Brain pericyte (primary cell): ENCODE measurements around the gene WAS.
A peak's percentile ranks its signal among the peaks of the same experiment; 100 is the strongest.
"Not testable (repeated sequence)": the region's sequence is repeated elsewhere in the genome, so short reads cannot be mapped to it uniquely, and the experiment has no call there.

Source experiments
- DNase-seq: peaks from one replicate; pipeline ENCODE4 v3.0.0-alpha.2; 2012; ENCODE audit warnings: low read depth, low spot score

Gene WAS

GRCh38 chrX:48683411-48683982 lies at the start of gene WAS:
TSS of gene WAS (plus strand) at chrX:48683799. CDS start at chrX:48683854, 55 bp downstream.
- no peak for DNase-seq

- no peak for DNase-seq
Measured at GRCh38 chrX:48636301-48636700, 47.3 kb upstream of the WAS start.

- no peak for DNase-seq
Measured at GRCh38 chrX:48636776-48637175, 46.8 kb upstream of the WAS start.

GRCh38 chrX:48645669-48646068 lies 37.9 kb upstream of the WAS start:
- no peak for DNase-seq

- peak; percentile 6 for DNase-seq
Measured at GRCh38 chrX:48648336-48648751, 35.3 kb upstream of the WAS start.

- DNase-seq = no peak
Measured at GRCh38 chrX:48649102-48649501, 34.5 kb upstream of the WAS start.

GRCh38 chrX:48652055-48652579 lies 31.5 kb upstream of the WAS start:
- not testable (repeated sequence) for DNase-seq

- DNase-seq = not testable (repeated sequence)
Measured at GRCh38 chrX:48654746-48655145, 28.9 kb upstream of the WAS start.

GRCh38 chrX:48659686-48660085 lies 23.9 kb upstream of the WAS start:
- not testable (repeated sequence) for DNase-seq

- DNase-seq = no peak
Measured at GRCh38 chrX:48663241-48663640, 20.4 kb upstream of the WAS start.

- no peak for DNase-seq
Measured at GRCh38 chrX:48664156-48664555, 19.4 kb upstream of the WAS start.

- DNase-seq = no peak
Measured at GRCh38 chrX:48665991-48666390, 17.6 kb upstream of the WAS start.

- DNase-seq = no peak
Measured at GRCh38 chrX:48666649-48667048, 16.9 kb upstream of the WAS start.

GRCh38 chrX:48667509-48667908 lies 16.1 kb upstream of the WAS start:
- no peak for DNase-seq

GRCh38 chrX:48668187-48668586 lies 15.4 kb upstream of the WAS start:
- DNase-seq = not testable (repeated sequence)

GRCh38 chrX:48676106-48676892 lies 7.3 kb upstream of the WAS start:
- peak; percentile 38 for DNase-seq

GRCh38 chrX:48676893-48677270 lies 6.7 kb upstream of the WAS start:
- DNase-seq = no peak

GRCh38 chrX:48677516-48677915 lies 6.1 kb upstream of the WAS start:
- no peak for DNase-seq

GRCh38 chrX:48680467-48680866 lies 3.1 kb upstream of the WAS start:
- DNase-seq = not testable (repeated sequence)

GRCh38 chrX:48680925-48681324 lies 2.7 kb upstream of the WAS start:
- DNase-seq = not testable (repeated sequence)

GRCh38 chrX:48681539-48682183 lies 1.9 kb upstream of the WAS start:
- DNase-seq = no peak

GRCh38 chrX:48682795-48683194 lies 804 bp upstream of the WAS start:
- DNase-seq = not testable (repeated sequence)

GRCh38 chrX:48684134-48684533 lies 535 bp downstream of the WAS start:
- no peak for DNase-seq
